Forelimb muscle (tissue), 1 donor: ENCODE data around the gene NKX2-8. TPM values are rescaled to one million over a fixed set of nuclear protein-coding genes. Genes with fewer than 3 reads are reported as not detected.
"Not testable (repeated sequence)": the region's sequence is repeated elsewhere in the genome, so short reads cannot be mapped to it uniquely, and the experiment has no call there.

Experiments used
- DNase-seq: peaks from one replicate; pipeline ENCODE4 v3.0.0-alpha.2; 2013; ENCODE audit warnings: low read depth
- polyA plus RNA-seq: library from polyadenylated mRNA; unstranded; fragments of 120-200 nt; gene quantifications from one replicate; pipeline ENCODE4 v1.2.1, GENCODE V29; 2013; ENCODE audit not compliant: insufficient read length

NKX2-8 gene
- polyA plus RNA-seq, 1 donor = not detected

- no peak for DNase-seq
Measured at GRCh38 chr14:36580141-36580855, 2.1 kb downstream of the NKX2-8 start.

- DNase-seq = no peak
Measured at GRCh38 chr14:36579573-36580140, 2.8 kb downstream of the NKX2-8 start.

GRCh38 chr14:36579001-36579555, 3.3 kb downstream of the NKX2-8 start:
- DNase-seq = no peak

GRCh38 chr14:36570065-36570464, 12.3 kb downstream of the NKX2-8 start:
- no peak for DNase-seq

GRCh38 chr14:36556811-36557433, 25.5 kb downstream of the NKX2-8 start:
- no peak for DNase-seq

GRCh38 chr14:36555998-36556743, 26.2 kb downstream of the NKX2-8 start:
- no peak for DNase-seq

- DNase-seq = peak; percentile 13
Measured at GRCh38 chr14:36553656-36554260, 28.7 kb downstream of the NKX2-8 start.

- no peak for DNase-seq
Measured at GRCh38 chr14:36550899-36551298, 31.5 kb downstream of the NKX2-8 start.

- not testable (repeated sequence) for DNase-seq
Measured at GRCh38 chr14:36544280-36544679, 38.1 kb downstream of the NKX2-8 start.

- DNase-seq = no peak
Measured at GRCh38 chr14:36538051-36538450, 44.4 kb downstream of the NKX2-8 start.

Other genes starting within 250 kb of the NKX2-8 start
- not detected for gene NKX2-1, start 62.4 kb downstream of the NKX2-8 start, polyA plus RNA-seq
- gene PAX9, start 79.2 kb upstream of the NKX2-8 start, polyA plus RNA-seq = 0.43 TPM